ENCODE results near the gene MAP4K5. TPM values are rescaled to one million over a fixed set of nuclear protein-coding genes. Genes with fewer than 3 reads are reported as not detected.

The MAP4K5 gene
- total RNA-seq, 1 experiment from 2014 or later = 39.1 TPM

GRCh38 chr14:50573862-50574261 is 41.5 kb upstream of the MAP4K5 start:
- TF ChIP-seq TCF7L2 (IDR thresholded peaks at IDR 0.05; ENCODE audit: borderline replicate concordance, extremely low read depth, insufficient read depth, insufficient read length) (no peak), JUND (IDR thresholded peaks at IDR 0.05) (no peak)
- RAD21 ChIA-PET (ENCODE audit: low non-redundant PET in 1 of 2, low total read pairs in 2 of 2, uncharacterized antibody in 2 of 2, unreplicated experiment in 2 of 2) = no interaction called here
- Histone ChIP-seq H3K9ac (ENCODE audit: low read length) (no peak overlapping the region), H3K79me2 (ENCODE audit: insufficient read depth, low read length) (no peaks in the 10 kb centered on the region), H3K9me3 (ENCODE audit: control insufficient read depth in 1 of 2, insufficient read depth in 1 of 2, low read depth in 1 of 2, low read length in 2 of 2) (peaks cover 0 to 7% of the 10 kb centered on the region in 2 experiments; a peak in 1 of 4 replicates), H3K27ac (ENCODE audit: low read depth, low read length) (no peak overlapping the region), H3K4me2 (ENCODE audit: low read length) (peak overlapping the region; percentile 34), H3K36me3 (ENCODE audit: control insufficient read depth in 1 of 2, insufficient read depth in 2 of 2, low read length in 2 of 2) (no peaks in the 10 kb centered on the region), H2AFZ (ENCODE audit: low read depth, low read length, poor library complexity, severe bottlenecking) (peak overlapping the region; percentile 44), H4K20me1 (ENCODE audit: insufficient read depth) (no peaks in the 10 kb centered on the region), H3K27me3 (ENCODE audit: insufficient read depth, low read length) (no peaks in the 10 kb centered on the region), H3K9me2 (ENCODE audit: insufficient read depth) (peaks cover 5% of the 10 kb centered on the region; the same call in 1 of the 2 replicates), H3K4me1 (ENCODE audit: control insufficient read depth in 1 of 2, insufficient read depth in 2 of 2, low read length in 2 of 2) (peaks cover 0 to 8% of the 10 kb centered on the region in 2 experiments; a peak in 2 of 4 replicates), H3K4me3 (replicated peaks in 1 of 2; ENCODE audit: low read depth in 1 of 2, low read length in 2 of 2) (no peak overlapping the region)
- no TSS peak for BruUV-seq (replicated peaks)
- CTCF ChIA-PET = interaction anchor here (1.6 to 2.3 kb wide), 2 partner anchors 141 to 253 kb away, joined by 5 read pairs; no protein-coding TSS in a partner anchor
- POLR2A ChIA-PET = no interaction called here
- intact Hi-C loops (cut with micrococcal nuclease) = no loop called here
- DNase-seq (ENCODE audit: low read depth, low spot score) (no peak), ATAC-seq (peak; percentile 58; the same call in 1 of the 2 replicates)

- Histone ChIP-seq H3K9me3 (ENCODE audit: control insufficient read depth in 1 of 2, insufficient read depth in 1 of 2, low read depth in 1 of 2, low read length in 2 of 2) (peaks cover 0 to 7% of the 10 kb centered on the region in 2 experiments; a peak in 1 of 4 replicates), H3K9ac (ENCODE audit: low read length) (no peak overlapping the region), H3K4me2 (ENCODE audit: low read length) (no peak overlapping the region), H2AFZ (ENCODE audit: low read depth, low read length, poor library complexity, severe bottlenecking) (no peak overlapping the region), H3K79me2 (ENCODE audit: insufficient read depth, low read length) (no peaks in the 10 kb centered on the region), H3K9me2 (ENCODE audit: insufficient read depth) (no peaks in the 10 kb centered on the region), H3K36me3 (ENCODE audit: control insufficient read depth in 1 of 2, insufficient read depth in 2 of 2, low read length in 2 of 2) (no peaks in the 10 kb centered on the region), H4K20me1 (ENCODE audit: insufficient read depth) (no peaks in the 10 kb centered on the region), H3K4me3 (replicated peaks in 1 of 2; ENCODE audit: low read depth in 1 of 2, low read length in 2 of 2) (no peak overlapping the region), H3K27ac (ENCODE audit: low read depth, low read length) (no peak overlapping the region), H3K4me1 (ENCODE audit: control insufficient read depth in 1 of 2, insufficient read depth in 2 of 2, low read length in 2 of 2) (peaks cover 0 to 8% of the 10 kb centered on the region in 2 experiments; a peak in 2 of 4 replicates), H3K27me3 (ENCODE audit: insufficient read depth, low read length) (no peaks in the 10 kb centered on the region)
- DNase-seq (ENCODE audit: low read depth, low spot score) = no peak
- RAD21 ChIA-PET (ENCODE audit: low non-redundant PET in 1 of 2, low total read pairs in 2 of 2, uncharacterized antibody in 2 of 2, unreplicated experiment in 2 of 2) = no interaction called here
- intact Hi-C loops (cut with micrococcal nuclease) = no loop called here
- POLR2A ChIA-PET = no interaction called here
- CTCF ChIA-PET = no interaction called here
- BruUV-seq (replicated peaks) = no TSS peak
- TF ChIP-seq MAX (IDR thresholded peaks at IDR 0.05) = no peak
- TF ChIP-seq CBX3 (IDR thresholded peaks at IDR 0.05; ENCODE audit: low read depth) = peak; percentile 61; the same call in 1 of the 2 replicates
- no peak for TF ChIP-seq EGR1 (IDR thresholded peaks at IDR 0.05; ENCODE audit: low read depth)
- no peak for TF ChIP-seq ZNF274 (IDR thresholded peaks at IDR 0.05; ENCODE audit: low read depth, low read length)
- no peak for TF ChIP-seq REST (IDR thresholded peaks at IDR 0.05; ENCODE audit: low read depth)
- no peak for ATAC-seq
Measured at GRCh38 chr14:50569714-50570274, 37.4 kb upstream of the MAP4K5 start.
